Stimulated activated CD4-positive, alpha-beta T cell treated with anti-CD3 and anti-CD28 coated beads, Interleukin-2, amount 100 ng/mL, for 48 hours (primary cell): Measurements from ENCODE around the gene CP.
"Not testable (repeated sequence)": the region's sequence is repeated elsewhere in the genome, so short reads cannot be mapped to it uniquely, and the experiment has no call there.

Experiments
- DNase-seq, 2 donors: peaks; one replicate each; pipeline ENCODE4 v3.0.0-alpha.2; 2020

The CP gene

GRCh38 chr3:149221783-149222517 lies at the start of gene CP:
CP (minus strand) TSS chr3:149221829; CDS start chr3:149221792, 37 bp downstream.
- DNase-seq = no peak

- DNase-seq = no peak
Observed at GRCh38 chr3:149270180-149270579, 48.6 kb upstream of the CP start.

GRCh38 chr3:149269687-149270086 lies 48.1 kb upstream of the CP start:
- DNase-seq = no peak

- no peak for DNase-seq
Observed at GRCh38 chr3:149267565-149267964, 45.9 kb upstream of the CP start.

GRCh38 chr3:149266736-149267135 lies 45.1 kb upstream of the CP start:
- no peak for DNase-seq

- no peak for DNase-seq
Observed at GRCh38 chr3:149263856-149264255, 42.2 kb upstream of the CP start.

- no peak for DNase-seq
Observed at GRCh38 chr3:149258714-149259113, 37.1 kb upstream of the CP start.

GRCh38 chr3:149258298-149258697 lies 36.7 kb upstream of the CP start:
- no peak for DNase-seq

- no peak for DNase-seq
Observed at GRCh38 chr3:149252272-149252671, 30.6 kb upstream of the CP start.

- DNase-seq = no peak
Observed at GRCh38 chr3:149251186-149251585, 29.6 kb upstream of the CP start.

GRCh38 chr3:149247929-149248691 lies 26.5 kb upstream of the CP start:
- peak in 1 of 2 donors; percentile 19 for DNase-seq

GRCh38 chr3:149247008-149247710 lies 25.5 kb upstream of the CP start:
- no peak for DNase-seq

GRCh38 chr3:149245738-149246451 lies 24.3 kb upstream of the CP start:
- no peak for DNase-seq

- DNase-seq = no peak
Observed at GRCh38 chr3:149243540-149243939, 21.9 kb upstream of the CP start.

- DNase-seq = no peak
Observed at GRCh38 chr3:149239357-149239936, 17.8 kb upstream of the CP start.

- not testable (repeated sequence) for DNase-seq
Observed at GRCh38 chr3:149238268-149238667, 16.6 kb upstream of the CP start.

- DNase-seq = no peak
Observed at GRCh38 chr3:149235599-149236424, 14.2 kb upstream of the CP start.

- DNase-seq = no peak
Observed at GRCh38 chr3:149234671-149235245, 13.1 kb upstream of the CP start.

GRCh38 chr3:149233323-149233722 lies 11.7 kb upstream of the CP start:
- DNase-seq = no peak

GRCh38 chr3:149231871-149232270 lies 10.2 kb upstream of the CP start:
- DNase-seq = no peak

GRCh38 chr3:149227591-149228268 lies 6.1 kb upstream of the CP start:
- no peak for DNase-seq
